Activated T-cell treated with anti-CD3 and anti-CD28 coated beads, Interleukin-2, amount 50 U/mL, for 48 hours (primary cell): ENCODE measurements around the gene PPM1D.
"Not testable (repeated sequence)": the region's sequence is repeated elsewhere in the genome, so short reads cannot be mapped to it uniquely, and the experiment has no call there.

Experiments used
- DNase-seq, 2 experiments: peaks; one replicate each; pipeline ENCODE4 v3.0.0-alpha.2; 2020

The PPM1D gene

GRCh38 chr17:60623415-60623814, 23.4 kb downstream of the PPM1D start:
- no peak for DNase-seq

- no peak for DNase-seq
Observed at GRCh38 chr17:60627124-60627523, 27.1 kb downstream of the PPM1D start.

DNA sequence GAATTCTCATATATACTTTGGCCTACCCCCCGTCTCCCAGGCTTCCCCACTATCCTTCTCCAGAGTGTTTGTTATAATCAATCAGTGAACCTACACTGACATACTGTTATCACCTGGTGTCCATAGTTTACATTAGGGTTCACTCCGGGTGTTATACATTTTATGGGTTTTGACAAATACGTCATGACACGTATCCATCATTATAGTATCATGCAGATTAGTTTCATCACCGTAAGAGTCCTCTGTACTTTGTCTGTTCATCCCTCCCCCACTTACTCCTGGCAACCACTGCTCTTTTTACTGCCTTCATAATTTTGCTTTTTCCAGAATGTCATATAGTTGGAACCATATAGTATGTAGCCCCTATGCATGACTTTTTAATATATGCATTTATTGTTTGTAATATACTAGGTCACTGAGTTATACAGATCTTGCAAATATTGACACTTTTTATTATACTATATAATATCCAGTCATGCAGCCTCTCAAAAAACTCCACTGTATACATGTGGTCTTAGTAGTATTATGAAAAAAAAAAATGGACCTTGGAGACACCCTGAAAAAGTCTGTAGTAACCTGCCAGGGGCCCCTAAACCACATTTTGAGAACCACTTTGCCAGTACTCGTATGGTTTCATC, 28.4 kb downstream of the PPM1D start:
- no peak for DNase-seq

DNA sequence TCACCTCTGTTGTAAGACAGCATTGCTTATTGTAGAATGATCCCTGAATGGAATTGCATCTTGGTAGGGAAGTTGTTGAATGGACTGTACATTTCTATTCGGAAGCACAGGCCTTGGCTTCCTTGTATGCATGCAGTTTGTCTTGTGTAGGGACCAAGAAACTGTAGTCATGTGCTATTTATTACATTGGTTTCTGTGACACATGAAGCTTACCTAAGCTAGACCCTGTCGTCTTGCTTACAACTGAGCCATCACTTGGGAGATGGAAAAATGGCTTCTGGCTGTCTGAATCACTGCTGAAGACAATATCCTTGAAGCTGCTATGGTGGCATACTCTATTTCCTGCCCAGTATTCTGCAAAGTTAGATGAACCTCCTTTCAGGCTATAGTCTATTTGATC, 29.1 kb downstream of the PPM1D start:
- no peak for DNase-seq

DNA sequence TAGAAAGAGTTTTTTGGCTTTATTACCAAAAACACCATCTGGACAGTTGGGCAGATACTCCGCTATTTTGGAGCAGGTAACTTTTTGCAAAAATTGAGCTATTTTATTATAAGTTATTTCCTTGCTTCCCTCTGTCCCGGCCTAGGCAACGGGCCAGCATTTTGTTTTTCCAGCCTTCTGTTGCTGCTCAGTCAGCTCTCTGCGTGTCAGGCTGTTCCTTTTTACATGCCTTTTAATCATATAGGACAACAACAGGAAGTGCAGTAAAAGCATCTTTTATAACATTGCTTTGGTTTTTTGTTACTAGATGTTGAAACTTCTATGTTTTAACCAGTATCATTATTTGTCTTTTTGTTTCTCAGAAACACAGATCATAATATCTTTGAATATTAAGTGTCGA, 30.4 kb downstream of the PPM1D start:
- DNase-seq, result no peak

DNA sequence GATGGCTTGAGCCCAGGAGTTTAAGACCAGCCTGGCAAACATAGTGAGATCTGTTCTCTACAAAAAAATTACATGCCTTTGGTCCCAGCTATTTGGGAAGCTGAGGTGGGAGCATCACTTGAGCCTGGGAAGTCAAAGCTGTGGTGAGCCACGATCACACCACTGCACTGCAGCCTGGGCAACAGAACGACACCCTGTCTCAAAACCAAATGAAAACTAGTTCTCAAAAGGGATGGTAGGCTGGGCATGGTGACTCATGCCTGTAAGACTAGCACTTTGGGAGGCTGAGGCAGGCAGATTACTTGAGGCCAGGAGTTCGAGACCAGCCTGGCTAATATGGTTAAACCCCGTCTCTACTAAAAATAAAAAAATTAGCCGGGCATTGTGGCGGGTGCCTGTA, 31.1 kb downstream of the PPM1D start:
- DNase-seq, result no peak

DNA sequence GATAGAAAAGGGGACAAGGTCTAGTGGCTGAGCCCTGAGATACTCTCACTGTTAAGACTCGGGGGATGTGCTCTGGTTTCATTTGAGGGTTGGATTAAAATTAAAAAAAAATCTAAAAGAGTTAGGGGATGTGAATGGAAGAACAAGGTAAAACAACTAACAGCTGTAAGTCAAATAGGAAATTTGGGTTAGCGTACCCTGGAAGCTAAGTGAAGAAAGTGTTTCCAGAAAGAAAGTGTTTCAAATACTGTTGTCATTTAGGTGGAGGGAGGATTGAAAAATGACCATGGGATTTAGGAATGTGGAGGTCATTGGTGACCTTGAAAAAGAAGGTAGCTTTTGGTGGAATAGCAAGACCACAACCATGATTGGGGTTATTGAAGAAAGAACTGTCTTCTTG, 37.7 kb downstream of the PPM1D start:
- DNase-seq, result no peak

- no peak for DNase-seq
Observed at GRCh38 chr17:60639019-60639330, 39.0 kb downstream of the PPM1D start.

- DNase-seq, result no peak
Observed at GRCh38 chr17:60640503-60640902, 40.5 kb downstream of the PPM1D start.

DNA sequence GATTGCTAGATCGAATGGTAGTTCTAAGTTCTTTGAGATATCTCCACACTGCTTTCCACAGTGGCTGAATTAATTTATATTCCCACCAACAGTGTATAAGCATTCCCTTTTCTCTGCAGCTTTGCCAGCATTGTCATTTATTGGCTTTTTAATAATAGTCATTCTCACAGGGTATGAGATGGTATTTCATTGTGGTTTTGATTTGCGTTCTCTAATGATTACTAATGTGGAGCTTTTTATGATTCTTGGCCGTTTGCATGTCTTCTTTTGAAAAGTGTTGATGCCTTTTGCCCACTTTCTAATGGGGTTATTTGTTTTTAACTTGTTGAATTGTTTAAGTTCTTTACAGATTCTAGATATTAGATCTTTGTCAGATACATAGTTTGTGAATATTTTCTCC, 41.1 kb downstream of the PPM1D start:
- DNase-seq, result no peak

- peak; percentile 23 to 27 for DNase-seq
Observed at GRCh38 chr17:60641810-60642220, 41.8 kb downstream of the PPM1D start.

DNA sequence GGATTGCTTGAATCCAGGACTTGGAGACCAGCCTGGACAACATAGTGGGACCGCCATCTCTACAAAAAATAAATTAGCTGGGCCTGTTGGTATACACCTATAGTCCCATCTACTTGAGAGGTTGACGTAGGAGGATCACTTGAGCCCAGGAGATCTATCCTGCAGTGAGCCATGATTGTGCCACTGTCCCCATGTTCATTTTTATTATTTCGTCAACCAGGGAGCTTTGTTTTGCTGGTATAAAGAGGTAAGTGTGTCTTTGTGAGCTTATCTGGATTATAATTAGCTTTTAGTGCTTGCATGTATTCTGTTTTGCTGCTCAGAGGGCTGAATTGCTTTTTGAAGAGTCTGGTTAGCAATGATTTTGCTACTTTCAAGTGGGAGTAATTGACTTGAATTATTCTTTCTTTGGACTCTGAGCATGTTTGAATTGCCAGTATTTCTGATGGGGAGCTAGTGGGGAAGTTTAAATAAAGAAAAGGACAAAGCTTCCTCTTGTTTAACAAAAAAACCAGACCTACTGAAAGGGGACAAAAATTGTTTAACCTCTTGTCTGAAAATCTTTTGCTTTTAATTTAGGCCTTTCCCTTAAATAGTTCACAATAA, 46.0 kb downstream of the PPM1D start:
- DNase-seq, result no peak

DNA sequence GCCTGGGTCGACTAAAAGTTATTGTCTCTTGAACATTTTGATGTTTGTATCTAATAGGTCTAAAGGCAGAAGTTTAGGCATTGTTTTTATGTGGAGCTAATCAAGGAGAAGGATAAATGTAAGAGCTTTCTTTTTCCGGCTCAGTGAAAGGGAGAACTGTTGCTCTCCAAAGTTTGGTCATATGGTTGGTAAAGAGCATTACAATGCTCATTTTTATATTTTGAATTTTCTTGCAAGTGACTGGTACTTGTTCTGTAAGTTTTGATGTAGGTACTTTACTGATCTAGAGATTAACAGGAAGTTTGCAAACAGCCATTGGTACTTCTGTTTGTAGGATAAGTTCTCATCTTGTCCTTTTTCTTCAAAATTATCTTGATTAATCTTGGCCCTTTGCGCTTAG, 46.7 kb downstream of the PPM1D start:
- DNase-seq, result no peak

DNA sequence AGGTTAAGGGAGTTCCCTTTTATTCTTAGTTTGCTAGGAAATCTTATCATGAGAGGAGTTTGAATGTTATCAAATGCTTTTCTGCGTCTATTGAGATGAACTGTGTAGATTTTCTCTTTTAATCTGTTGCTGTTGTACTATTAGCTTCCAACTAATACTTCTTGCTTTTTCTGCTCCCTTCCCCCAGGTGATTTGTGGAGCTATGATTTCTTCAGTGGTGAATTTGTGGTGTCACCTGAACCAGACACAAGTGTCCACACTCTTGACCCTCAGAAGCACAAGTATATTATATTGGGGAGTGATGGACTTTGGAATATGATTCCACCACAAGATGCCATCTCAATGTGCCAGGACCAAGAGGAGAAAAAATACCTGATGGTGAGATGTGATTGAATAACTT, 47.7 kb downstream of the PPM1D start:
- DNase-seq, result no peak

GRCh38 chr17:60652454-60653247, 52.7 kb downstream of the PPM1D start:
- DNase-seq, result no peak

GRCh38 chr17:60653569-60653968, 53.6 kb downstream of the PPM1D start:
- DNase-seq, result no peak

GRCh38 chr17:60656499-60656898, 56.5 kb downstream of the PPM1D start:
- no peak for DNase-seq

- DNase-seq, result no peak
Observed at GRCh38 chr17:60659156-60659555, 59.2 kb downstream of the PPM1D start.

- no peak for DNase-seq
Observed at GRCh38 chr17:60661489-60661888, 61.5 kb downstream of the PPM1D start.

DNA sequence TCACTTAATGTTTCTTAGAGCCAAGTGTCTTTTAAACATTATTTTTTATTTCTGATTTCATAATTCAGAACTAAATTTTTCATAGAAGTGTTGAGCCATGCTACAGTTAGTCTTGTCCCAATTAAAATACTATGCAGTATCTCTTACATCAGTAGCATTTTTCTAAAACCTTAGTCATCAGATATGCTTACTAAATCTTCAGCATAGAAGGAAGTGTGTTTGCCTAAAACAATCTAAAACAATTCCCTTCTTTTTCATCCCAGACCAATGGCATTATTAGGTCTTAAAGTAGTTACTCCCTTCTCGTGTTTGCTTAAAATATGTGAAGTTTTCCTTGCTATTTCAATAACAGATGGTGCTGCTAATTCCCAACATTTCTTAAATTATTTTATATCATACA, 64.0 kb downstream of the PPM1D start:
- DNase-seq, result no peak

GRCh38 chr17:60665602-60666001, 65.6 kb downstream of the PPM1D start:
- DNase-seq, result no peak

- not testable (repeated sequence) for DNase-seq
Observed at GRCh38 chr17:60668741-60669140, 68.7 kb downstream of the PPM1D start.

- DNase-seq, result no peak
Observed at GRCh38 chr17:60671482-60671881, 71.5 kb downstream of the PPM1D start.

DNA sequence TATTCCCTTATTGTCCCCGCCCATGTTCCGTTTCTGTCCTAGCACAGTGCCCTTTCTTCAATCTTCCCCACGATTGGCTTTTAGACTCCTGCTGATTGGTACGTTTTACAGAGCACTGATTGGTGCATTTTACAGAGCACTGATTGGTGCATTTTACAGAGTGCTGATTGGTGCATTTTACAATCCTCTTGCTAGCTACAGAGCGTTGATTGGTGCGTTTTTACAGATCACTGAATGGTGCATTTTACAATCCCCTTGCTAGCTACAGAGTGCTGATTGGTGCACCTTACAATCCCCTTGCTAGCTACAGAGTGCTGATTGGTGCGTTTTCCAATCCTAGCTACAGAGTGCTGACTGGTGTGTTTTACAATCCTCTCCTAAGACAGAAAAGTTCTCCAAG, 74.6 kb downstream of the PPM1D start:
- not testable (repeated sequence) for DNase-seq

GRCh38 chr17:60675997-60676396, 76.0 kb downstream of the PPM1D start:
- DNase-seq, result no peak
